ENCODE measurements around the gene PRMT9.

GRCh38 chr4:147610686-147611085, 73.3 kb downstream of the PRMT9 start:
- TF ChIP-seq EZH2 (IDR thresholded peaks at IDR 0.05; ENCODE audit: insufficient read depth, poor library complexity, severe bottlenecking) (no peak), EZH2phosphoT487 (IDR thresholded peaks at IDR 0.05; ENCODE audit: insufficient read depth, low read depth) (no peak)
